ENCODE results near the gene ZNF860.
"Not testable (repeated sequence)": the region's sequence is repeated elsewhere in the genome, so short reads cannot be mapped to it uniquely, and the experiment has no call there.

Gene ZNF860

DNA sequence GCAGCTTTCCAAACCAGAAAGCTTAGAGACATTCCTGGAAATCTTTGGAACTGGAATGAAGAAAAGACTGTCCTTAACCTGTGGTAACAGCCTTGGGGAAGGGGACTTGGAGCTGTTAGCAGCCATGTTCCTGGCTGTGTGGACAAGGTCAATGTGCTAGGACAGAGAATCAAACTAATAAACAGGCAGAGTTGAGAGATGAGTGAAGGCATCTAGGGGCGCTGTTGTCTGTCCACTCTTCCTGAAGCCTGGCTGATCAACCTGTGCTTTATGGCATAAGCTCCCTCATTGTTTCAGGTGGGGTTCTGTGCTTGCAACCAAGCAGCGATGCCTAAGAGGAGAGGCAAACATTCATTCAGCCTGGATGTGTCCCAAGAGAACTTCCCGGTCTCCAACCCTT is 19.3 kb downstream of the ZNF860 start:
- DNase-seq = no peak

DNA sequence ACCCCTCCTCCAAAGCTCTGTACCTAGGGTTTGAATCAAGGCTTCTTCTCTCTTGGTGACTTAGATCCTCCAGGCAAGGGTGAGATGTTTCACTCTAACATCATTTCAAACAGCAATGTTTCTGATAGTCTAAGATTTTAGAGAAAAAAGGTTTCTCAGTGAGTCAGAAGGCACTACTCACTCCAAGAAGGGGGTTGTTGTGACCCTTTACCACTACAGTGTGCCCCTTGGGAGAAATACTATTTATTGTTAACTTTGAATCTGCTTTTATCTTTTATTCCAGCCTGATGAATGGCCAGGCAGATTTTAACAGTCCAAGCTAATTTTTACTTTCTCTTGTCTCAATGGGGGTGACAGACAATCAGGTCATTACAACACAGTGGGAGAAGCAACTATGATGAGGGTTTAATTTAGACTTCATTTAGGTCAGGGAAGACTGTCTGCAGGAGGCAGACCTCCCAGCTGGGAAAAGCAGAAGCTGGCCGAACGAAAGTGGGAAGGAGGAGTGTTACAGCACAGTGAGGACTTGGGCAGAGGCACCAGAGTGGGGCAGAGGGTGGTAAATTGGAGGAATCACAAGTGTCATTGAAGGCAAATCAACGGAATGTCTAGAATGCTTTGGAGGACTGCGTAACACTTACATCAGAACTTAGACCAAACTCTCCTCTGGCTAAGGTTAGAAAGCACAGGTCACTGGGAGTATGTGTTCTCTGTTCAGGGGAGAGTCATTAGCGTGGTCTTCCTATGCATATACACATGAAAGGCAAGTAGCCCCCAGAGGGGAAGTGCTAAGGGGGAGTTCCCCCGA is 21.2 kb downstream of the ZNF860 start:
- no peak for DNase-seq

DNA sequence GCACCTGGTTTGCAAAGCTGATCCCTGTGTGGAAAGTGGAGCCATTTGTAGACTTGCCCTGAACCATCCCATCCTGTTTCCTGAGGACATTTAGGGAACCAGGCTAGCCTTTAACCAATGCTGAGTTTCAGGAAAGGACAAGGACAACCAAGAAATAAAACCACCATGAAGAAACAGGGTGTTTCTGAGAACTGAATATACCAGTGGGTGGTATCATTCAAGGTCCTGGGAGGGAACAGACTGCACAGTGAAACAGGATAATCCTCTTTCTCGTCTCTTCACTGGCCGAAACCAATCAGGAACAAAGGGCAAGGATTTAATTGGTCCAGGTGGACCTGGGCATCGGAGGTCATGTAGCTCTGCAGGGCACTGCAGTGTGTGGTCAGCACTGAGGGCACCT is 21.8 kb downstream of the ZNF860 start:
- DNase-seq = no peak

DNA sequence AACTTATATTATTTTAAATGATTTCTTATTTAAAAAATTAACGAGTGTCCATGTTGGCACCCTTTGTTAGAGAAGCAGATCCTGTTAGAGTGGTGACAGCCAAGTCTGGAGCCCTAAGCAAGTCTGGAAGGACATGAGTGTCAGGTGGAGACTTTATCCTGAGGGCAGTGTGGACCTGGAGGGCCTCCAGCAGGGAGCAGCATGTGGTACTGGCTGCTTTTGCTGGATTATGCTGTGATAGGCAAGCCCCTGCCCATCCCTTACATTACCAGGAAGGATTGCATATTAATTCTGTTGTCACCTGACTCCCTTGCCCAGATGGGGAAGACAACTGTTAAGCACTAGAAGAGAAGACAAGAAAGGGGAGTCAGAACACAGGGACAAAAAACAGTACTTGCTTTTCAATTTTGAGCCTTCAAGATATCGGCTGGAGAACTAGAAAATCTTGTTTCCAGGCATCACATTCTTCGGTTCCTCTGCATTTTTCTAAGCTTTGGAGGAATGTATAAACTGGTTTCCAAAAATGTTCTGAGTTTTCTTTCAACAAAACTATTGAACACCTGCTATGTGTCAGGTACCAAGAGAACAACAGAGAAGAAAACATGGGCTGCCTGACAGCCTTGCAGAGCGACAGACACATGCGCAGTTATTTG is 22.7 kb downstream of the ZNF860 start:
- DNase-seq = no peak

DNA sequence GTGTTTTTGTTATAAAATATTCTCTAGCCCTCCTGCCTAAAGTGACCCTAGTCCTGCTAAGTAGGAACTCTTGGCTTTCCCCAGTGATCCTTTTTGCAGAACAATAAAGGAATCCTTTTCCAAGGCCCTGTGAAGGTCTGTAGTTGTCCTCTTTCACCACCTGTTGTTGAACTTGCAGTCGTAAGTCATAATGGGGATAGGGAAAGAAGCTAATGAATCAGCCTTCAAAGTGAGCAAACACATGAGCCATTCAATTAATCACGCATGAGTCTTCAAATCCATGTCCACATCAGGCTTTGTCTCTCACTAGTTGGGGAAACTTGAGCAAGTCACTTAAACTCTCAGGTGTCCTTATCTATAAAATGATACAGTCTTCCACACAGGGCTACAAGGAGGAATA is 27.6 kb downstream of the ZNF860 start:
- no peak for DNase-seq

DNA sequence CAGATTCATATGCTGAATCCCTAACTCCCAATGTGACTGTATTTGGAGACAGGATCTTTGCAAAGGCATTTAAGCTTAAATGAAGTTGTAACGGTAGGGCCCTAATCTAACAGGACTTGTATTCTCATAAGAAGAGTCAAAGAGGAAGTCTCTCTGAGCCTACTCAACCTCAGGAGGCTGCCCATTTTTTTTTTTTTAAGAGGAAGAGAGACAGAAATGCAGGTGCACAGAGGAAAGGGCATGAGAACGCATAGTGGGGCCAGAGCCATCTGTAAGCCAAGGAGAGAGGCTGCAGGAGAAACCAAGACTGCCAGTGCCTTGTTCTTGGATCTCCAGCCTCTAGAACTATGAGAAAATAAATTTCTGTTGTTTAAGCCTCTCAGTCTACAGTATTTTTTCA is 28.4 kb downstream of the ZNF860 start:
- DNase-seq = no peak

DNA sequence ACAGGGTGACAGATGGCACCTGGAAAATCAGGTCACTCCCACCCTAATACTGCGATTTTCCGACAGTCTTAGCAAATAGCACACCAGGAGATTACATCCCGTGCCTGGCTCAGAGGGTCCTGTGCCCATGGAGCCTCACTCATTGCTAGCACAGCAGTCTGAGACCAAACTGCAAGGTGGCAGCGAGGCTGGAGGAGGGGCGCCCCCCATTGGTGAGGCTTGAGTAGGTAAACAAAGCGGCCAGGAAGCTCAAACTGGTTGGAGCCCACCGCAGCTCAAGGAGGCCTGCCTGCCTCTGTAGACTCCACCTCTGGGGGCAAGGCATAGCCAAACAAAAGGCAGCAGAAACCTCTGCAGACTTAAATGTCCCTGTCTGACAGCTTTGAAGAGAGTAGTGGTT is 29.1 kb downstream of the ZNF860 start:
- not testable (repeated sequence) for DNase-seq

DNA sequence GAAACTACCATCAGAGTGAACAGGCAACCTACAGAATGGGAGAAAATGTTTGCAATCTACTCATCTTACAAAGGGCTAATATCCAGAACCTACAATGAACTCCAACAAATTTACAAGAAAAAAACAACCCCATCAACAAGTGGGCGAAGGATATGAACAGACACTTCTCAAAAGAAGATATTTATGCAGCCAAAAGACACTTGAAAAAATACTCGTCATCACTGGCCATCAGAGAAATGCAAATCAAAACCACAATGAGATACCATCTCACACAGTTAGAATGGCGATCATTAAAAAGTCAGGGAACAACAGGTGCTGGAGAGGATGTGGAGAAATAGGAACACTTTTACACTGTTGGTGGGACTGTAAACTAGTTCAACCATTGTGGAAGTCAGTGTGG is 34.1 kb downstream of the ZNF860 start:
- DNase-seq = not testable (repeated sequence)

DNA sequence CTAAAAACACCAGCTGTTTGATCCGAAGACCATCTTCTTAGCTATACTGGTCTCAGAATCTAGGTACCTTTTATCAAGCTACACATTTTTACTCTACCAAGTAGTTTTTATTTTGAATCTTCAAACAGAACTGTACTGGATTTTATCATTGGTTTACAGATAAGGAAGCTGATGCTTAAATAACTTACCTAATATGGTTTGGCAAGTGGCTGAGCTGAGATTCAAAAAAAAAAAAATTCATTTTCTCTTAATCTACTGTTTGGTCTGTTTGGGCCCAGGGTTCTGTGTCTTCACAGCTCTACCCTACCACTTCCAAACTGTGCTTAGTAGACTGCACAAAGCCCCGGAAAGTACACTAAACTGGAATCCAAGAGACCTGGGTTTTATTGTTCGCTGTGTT is 35.7 kb downstream of the ZNF860 start:
- no peak for DNase-seq

DNA sequence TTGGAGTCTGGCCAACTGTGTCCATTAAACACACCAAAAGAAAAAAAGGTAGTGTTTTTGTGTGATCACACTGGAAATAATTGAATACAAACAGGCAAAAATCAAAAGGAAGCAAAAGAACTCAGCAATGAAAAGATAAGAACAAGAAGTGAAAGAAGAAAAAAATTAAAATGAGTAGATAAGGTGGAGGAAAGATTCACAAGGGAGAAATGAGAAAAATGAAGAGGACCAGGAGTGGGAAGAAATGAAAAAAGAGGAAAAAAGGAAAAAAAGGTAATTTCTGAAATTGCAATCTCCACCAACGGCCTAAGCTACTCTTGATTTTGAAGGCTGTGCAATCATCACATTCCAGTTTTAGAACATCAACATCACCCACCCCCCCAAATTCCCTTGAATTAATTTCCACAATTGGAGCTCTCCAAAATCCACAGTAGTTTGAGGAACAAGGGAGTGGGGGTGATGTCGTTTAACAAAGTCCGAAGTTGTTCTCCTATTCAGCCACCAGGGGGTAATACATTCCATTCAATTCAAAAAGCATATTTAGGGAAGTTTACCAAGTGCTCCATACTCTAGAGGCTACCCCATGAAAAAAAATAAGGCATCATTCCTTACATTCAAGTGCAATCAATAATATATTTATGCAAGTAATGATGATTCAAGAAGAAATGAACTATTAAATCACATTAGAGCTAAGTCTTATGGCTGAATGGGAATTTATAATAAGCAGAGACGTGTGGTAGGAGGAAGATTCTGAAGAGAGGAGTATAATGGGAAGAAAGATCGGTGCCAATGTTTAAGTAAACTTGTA is 37.4 kb downstream of the ZNF860 start:
- no peak for DNase-seq

DNA sequence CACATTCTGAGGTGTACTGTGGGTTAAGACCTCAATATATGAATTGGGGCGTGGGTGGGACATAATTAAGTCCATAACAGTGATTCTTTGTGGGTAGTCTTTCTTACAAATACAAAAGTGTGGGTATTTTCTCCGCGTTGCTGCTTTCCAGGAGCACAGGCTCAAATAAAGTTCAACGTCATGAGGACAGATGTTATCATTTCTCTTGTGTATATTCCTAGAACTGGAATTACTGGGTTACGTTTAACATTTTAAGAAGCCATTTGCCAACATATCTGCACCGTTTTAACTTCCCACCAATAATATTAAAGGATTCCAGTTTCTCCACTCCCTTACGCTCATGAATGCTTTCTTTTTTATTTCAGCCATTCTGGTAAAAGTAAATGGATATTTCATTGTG is 39.6 kb downstream of the ZNF860 start:
- no peak for DNase-seq

DNA sequence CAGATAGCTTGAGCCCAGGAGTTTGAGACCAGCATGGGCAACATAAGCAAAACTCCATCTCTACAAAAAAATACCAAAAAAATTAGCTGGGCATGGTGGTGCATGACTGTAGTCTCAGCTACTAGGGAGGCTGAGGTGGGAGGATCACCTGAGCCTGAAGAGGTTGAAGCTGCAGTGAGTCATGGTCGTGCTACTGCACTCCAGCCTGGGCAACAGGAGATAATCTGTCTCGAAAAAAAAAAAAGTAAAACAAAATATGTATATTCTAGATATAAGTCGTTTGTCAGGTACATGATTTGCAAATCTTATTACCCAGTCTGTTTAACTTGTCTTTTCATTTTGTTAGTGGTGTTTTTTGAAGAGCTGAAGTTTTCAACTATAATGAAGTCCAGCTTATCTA is 40.2 kb downstream of the ZNF860 start:
- DNase-seq = no peak

DNA sequence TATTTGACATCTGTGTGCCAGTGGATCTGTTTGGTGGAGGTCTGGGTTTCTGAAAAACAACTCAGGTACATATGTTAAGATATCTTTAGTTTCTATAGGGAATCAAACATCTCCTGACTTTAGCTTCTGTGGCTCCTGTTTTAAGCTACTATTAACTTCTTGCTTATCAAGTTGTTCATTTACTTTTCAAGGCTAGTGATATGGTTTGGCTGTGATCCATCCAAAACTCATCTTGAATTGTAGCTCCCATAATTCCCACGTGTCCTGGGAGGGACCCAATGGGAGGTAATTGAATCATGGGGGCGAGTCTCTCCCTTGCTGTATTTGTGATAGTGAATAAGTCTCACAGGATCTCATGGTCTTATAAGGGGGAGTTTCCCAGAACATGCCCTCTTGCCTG is 41.4 kb downstream of the ZNF860 start:
- DNase-seq = no peak

DNA sequence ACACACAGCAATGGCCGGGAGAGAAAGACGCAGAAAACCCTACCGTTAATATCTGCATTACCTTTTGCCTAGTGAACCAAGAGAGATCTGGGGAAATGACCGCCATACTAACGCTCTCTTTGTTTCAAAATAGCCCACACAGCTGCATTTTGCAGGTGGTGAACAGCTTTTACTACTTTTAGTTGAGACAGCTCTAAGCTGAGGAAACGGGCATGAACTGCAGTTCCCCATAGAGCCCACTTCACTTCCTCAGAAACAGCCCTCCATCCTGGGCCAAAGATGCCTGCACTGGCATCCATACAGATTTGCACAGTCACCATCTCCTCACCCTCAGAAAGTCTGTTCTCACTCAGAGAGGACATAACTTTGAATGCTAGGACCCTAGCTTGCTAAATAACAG is 45.0 kb downstream of the ZNF860 start:
- no peak for DNase-seq

DNA sequence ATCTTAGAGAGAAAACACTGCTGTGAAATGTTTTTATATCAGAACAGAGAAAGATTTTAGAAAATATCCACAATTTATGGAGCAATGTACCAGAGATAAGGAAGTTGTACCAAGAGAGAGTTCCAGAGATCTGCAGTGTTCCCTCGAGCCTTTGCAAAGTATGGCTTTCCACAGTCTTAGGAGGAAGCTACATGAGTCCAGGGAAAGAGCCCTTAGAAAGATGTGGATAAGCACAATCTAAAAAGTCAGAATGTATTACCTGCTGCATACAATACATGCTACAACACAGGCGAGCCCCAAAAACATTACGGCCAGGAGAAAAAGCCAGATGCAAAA is 56.4 kb downstream of the ZNF860 start:
- no peak for DNase-seq

DNA sequence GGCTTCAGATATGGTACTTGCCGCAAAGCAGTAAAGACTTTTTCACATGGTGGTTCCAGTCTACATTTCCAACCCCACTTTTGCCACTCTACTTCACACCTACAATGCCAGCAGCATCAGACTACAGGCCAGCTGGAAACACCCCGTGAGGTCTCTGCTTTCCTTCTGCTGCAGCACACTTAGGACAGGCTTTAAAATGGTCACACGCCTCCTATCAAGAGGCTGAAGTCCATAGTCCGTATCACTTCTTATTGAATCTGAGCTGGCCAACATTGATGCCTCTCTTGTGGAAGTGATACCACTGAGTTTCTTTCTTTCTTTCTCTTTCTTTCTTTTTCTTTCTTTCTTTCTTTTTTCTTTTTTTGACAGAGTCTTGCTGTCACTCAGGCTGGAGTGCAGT is 59.8 kb downstream of the ZNF860 start:
- no peak for DNase-seq

Data from amniotic stem cell (primary cell).